BJ (cell line): ENCODE data around the gene FOCAD. TPM values are rescaled to one million over a fixed set of nuclear protein-coding genes. Genes with fewer than 3 reads are reported as not detected.
"Not testable (repeated sequence)": the region's sequence is repeated elsewhere in the genome, so short reads cannot be mapped to it uniquely, and the experiment has no call there.

Experiments
- CTCF ChIA-PET: fragments of 350-600 bp; formaldehyde crosslinking; extraction: SDS; loops from one replicate; lab custom pipeline; 2021; ENCODE audit warnings: antibody characterized with exemption, inconsistent platforms; lab: Yijun Ruan, JAX
- POLR2A ChIA-PET: fragments of 300-600 bp; sonication (Branson Sonifier 250); formaldehyde crosslinking; extraction: SDS; loops from one replicate; lab custom pipeline; 2021; ENCODE audit warnings: antibody characterized with exemption; lab: Charles Lee
- DNase-seq: peaks from one replicate; pipeline ENCODE4 v3.0.0-alpha.2; 2011; ENCODE audit warnings: low read depth
- H3K27me3 ChIP-seq: 2 replicates; pipeline ENCODE4 v1.6.0; 2011; ENCODE audit warnings: low read length; ENCODE audit not compliant: control insufficient read depth, insufficient read depth
- H3K36me3 ChIP-seq: 2 replicates; pipeline ENCODE4 v1.5.1; 2011; ENCODE audit warnings: low read length; ENCODE audit not compliant: control insufficient read depth, insufficient read depth
- H3K4me3 ChIP-seq: 2 replicates; pipeline ENCODE4 v1.5.1; 2011; ENCODE audit warnings: low read depth, mild to moderate bottlenecking, control low read depth, low read length
- CTCF ChIP-seq: IDR thresholded peaks from 2 replicates; pipeline ENCODE4 v1.5.1; 2011; ENCODE audit warnings: low read depth, mild to moderate bottlenecking, control low read depth, inconsistent platforms, low read length, moderate library complexity; ENCODE audit not compliant: insufficient read depth
- polyA plus RNA-seq: library from polyadenylated mRNA; depleted of rRNA; stranded (reverse); fragments of >200 nt; gene quantifications from 2 replicates; pipeline ENCODE4 v1.2.3, GENCODE V29; 2011

The FOCAD gene
- polyA plus RNA-seq, 1 experiment = 32.9 TPM

GRCh38 chr9:20671635-20672034 lies 12.4 kb upstream of the FOCAD start:
- TF ChIP-seq CTCF = no peak
- CTCF ChIA-PET = interaction anchor here (1.9 kb wide), 1 partner anchor 9 kb away, joined by 6 read pairs; no protein-coding TSS in a partner anchor
- DNase-seq = no peak
- Histone ChIP-seq H3K27me3 (no peaks in the 10 kb centered on the region), H3K4me3 (no peak overlapping the region), H3K36me3 (no peaks in the 10 kb centered on the region)
- POLR2A ChIA-PET = no interaction called here

GRCh38 chr9:20673537-20673936 lies 10.5 kb upstream of the FOCAD start:
- POLR2A ChIA-PET, H3K36me3 ChIP-seq, H3K4me3 ChIP-seq, DNase-seq, H3K27me3 ChIP-seq: not testable (repeated sequence)
- CTCF ChIA-PET = interaction anchor here (1.2 kb wide), 1 partner anchor 268 kb away, joined by 3 read pairs; no protein-coding TSS in a partner anchor

GRCh38 chr9:20681467-20681866 lies 2.6 kb upstream of the FOCAD start:
- no peak for DNase-seq
- H3K4me3 ChIP-seq = no peak overlapping the region
- no peaks in the 10 kb centered on the region for H3K36me3 ChIP-seq
- ChIA-PET CTCF (interaction anchor here (1.8 kb wide), 1 partner anchor 10 kb away, joined by 6 read pairs; no protein-coding TSS in a partner anchor), POLR2A (no interaction called here)
- no peaks in the 10 kb centered on the region for H3K27me3 ChIP-seq
- TF ChIP-seq CTCF = no peak

- no peak for TF ChIP-seq CTCF
- POLR2A ChIA-PET = interaction anchor here (0.6 to 0.7 kb wide), 2 partner anchors 35 to 61 kb away, joined by 3 to 4 read pairs; no protein-coding TSS in a partner anchor
- H3K36me3 ChIP-seq = no peaks in the 10 kb centered on the region
- DNase-seq = peak; percentile 39
- no peaks in the 10 kb centered on the region for H3K27me3 ChIP-seq
- CTCF ChIA-PET = interaction anchor here (1.2 to 2.4 kb wide), 2 partner anchors 16 to 58 kb away, joined by 3 to 15 read pairs; no protein-coding TSS in a partner anchor
- H3K4me3 ChIP-seq = peak overlapping the region; percentile 79
Measured at GRCh38 chr9:20683351-20684034, 566 bp upstream of the FOCAD start.

- peak overlapping the region; percentile 79 for H3K4me3 ChIP-seq
- ChIA-PET POLR2A (no interaction called here), CTCF (interaction anchor here (0.9 to 2.4 kb wide), 2 partner anchors 18 to 60 kb away, joined by 3 to 15 read pairs; no protein-coding TSS in a partner anchor)
- TF ChIP-seq CTCF = no peak
- H3K36me3 ChIP-seq = no peaks in the 10 kb centered on the region
- no peaks in the 10 kb centered on the region for H3K27me3 ChIP-seq
- DNase-seq = peak; percentile 25
Measured at GRCh38 chr9:20684875-20685696, 1.0 kb downstream of the FOCAD start.
